MM.1S (cell line): Measurements from ENCODE around the gene SERPINB7.

Experiments
- EZH2 ChIP-seq: fragments of 300-600 bp; sonication (generic); optimal IDR thresholded peaks from 2 replicates; pipeline ENCODE3; 2017; ENCODE audit warnings: low read depth, mild to moderate bottlenecking, antibody characterized with exemption, low read length, mixed read lengths
- EZH2phosphoT487 ChIP-seq: fragments of 300-600 bp; sonication (generic); IDR thresholded peaks from 2 replicates; pipeline ENCODE4 v1.6.1; 2018; ENCODE audit warnings: antibody characterized with exemption, low read length
- TF ChIP-seq, protein P1 (sequence below): fragments of 300-600 bp; sonication (generic); IDR thresholded peaks from 2 replicates; pipeline ENCODE4 v1.5.1; 2016; ENCODE audit warnings: antibody characterized with exemption, low read length, mixed read lengths

DNA sequence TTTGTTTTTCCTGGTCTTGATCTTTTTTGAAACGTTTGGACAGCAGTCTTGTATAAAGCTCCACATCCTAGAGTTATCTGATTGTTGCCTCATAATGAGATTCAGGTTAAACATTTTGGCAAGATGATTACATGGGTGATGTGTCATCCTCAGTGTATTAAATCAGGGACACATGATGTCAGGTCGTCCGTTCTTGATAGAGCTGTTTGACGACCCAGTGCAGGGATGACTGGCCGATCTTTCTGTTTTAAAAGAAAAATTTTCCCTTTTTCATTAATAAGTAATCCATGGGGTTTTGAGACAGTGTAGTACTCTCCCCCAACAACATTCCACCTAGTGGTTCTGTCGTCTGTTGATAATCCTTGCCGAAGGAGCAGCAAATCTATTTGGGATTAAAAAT, 67.8 kb downstream of the SERPINB7 start:
- TF ChIP-seq, protein P1, sequence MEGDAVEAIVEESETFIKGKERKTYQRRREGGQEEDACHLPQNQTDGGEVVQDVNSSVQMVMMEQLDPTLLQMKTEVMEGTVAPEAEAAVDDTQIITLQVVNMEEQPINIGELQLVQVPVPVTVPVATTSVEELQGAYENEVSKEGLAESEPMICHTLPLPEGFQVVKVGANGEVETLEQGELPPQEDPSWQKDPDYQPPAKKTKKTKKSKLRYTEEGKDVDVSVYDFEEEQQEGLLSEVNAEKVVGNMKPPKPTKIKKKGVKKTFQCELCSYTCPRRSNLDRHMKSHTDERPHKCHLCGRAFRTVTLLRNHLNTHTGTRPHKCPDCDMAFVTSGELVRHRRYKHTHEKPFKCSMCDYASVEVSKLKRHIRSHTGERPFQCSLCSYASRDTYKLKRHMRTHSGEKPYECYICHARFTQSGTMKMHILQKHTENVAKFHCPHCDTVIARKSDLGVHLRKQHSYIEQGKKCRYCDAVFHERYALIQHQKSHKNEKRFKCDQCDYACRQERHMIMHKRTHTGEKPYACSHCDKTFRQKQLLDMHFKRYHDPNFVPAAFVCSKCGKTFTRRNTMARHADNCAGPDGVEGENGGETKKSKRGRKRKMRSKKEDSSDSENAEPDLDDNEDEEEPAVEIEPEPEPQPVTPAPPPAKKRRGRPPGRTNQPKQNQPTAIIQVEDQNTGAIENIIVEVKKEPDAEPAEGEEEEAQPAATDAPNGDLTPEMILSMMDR, result no peak
- TF ChIP-seq EZH2 (no peak), EZH2phosphoT487 (no peak)
